ENCODE results near the gene FAHD1. TPM values are rescaled to one million over a fixed set of nuclear protein-coding genes. Genes with fewer than 3 reads are reported as not detected.

FAHD1 gene
- total RNA-seq (10 to 100 TPM; 57.5 to 65.8 TPM), polyA plus RNA-seq (ENCODE audit: insufficient read depth, low read depth, low replicate concordance) (20.6 TPM)
- long read RNA-seq, donor 1, transcript FAHD1-203 (1 exons, 1,974 nt): major isoform, 26 of 26 reads
- long read RNA-seq, donor 1, partial matches to known transcripts: 0 of 26 reads
- long read RNA-seq, donor 1, other reads (novel, unspliced or antisense): 0 of 26 reads
- long read RNA-seq, donor 2, transcript FAHD1-203 (1 exons, 1,974 nt): major isoform, 18 of 19 reads
- long read RNA-seq, donor 2, partial matches to known transcripts: 0 of 19 reads
- long read RNA-seq, donor 2, other reads (novel, unspliced or antisense): 0 of 19 reads

DNA sequence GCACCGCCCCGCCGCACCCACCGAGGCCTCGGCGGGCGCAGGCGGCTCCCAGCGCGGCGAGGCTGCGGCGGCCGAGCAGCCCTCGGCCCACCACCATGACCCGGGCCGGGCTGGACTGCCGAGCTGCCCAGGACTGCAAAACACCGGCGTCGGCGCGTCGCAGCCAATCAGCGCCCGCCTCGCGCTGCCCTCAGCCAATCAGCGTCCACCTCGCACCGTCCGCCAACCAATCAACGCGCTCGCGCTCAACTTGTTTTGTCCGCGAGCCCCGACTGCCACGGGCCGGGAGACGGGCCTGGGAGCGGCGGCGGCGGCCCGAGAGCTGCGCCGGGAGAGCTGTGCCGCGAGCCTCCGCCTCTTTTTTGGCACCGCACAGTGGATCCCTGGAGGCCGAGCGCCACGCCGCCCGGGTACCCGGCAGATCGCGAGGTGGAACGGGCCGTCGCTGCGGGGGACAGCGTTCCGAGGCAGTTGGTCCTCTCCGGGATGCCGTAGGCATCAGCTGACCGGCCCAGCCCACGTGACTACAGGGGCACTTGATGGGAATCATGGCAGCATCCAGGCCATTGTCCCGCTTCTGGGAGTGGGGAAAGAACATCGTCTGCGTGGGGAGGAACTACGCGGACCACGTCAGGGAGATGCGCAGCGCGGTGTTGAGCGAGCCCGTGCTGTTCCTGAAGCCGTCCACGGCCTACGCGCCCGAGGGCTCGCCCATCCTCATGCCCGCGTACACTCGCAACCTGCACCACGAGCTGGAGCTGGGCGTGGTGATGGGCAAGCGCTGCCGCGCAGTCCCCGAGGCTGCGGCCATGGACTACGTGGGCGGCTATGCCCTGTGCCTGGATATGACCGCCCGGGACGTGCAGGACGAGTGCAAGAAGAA, at the start of gene FAHD1, which contains the start of gene HAGH:
FAHD1 (plus strand) TSS at position 516 of the 883 bp plus-strand sequence; CDS start at position 549, 33 bp downstream.
HAGH (minus strand) TSS at position 135 of the 883 bp plus-strand sequence; CDS start at position 97, 38 bp downstream.
- H3K9me3 ChIP-seq: no peaks in the 10 kb centered on the region
- H3K27me3 ChIP-seq: no peaks in the 10 kb centered on the region
- peaks cover 33% of the 10 kb centered on the region for H3K4me1 ChIP-seq
- peak within 1 kb of the TSS; percentile 75 to 85 for H3K27ac ChIP-seq
- H3K36me3 ChIP-seq (ENCODE audit: low read depth, missing control alignments): no peaks in the 10 kb centered on the region
- intact Hi-C loops (cut with DNase I; ENCODE audit: low total_unique reads): no loop called here
- TF ChIP-seq, protein P1, sequence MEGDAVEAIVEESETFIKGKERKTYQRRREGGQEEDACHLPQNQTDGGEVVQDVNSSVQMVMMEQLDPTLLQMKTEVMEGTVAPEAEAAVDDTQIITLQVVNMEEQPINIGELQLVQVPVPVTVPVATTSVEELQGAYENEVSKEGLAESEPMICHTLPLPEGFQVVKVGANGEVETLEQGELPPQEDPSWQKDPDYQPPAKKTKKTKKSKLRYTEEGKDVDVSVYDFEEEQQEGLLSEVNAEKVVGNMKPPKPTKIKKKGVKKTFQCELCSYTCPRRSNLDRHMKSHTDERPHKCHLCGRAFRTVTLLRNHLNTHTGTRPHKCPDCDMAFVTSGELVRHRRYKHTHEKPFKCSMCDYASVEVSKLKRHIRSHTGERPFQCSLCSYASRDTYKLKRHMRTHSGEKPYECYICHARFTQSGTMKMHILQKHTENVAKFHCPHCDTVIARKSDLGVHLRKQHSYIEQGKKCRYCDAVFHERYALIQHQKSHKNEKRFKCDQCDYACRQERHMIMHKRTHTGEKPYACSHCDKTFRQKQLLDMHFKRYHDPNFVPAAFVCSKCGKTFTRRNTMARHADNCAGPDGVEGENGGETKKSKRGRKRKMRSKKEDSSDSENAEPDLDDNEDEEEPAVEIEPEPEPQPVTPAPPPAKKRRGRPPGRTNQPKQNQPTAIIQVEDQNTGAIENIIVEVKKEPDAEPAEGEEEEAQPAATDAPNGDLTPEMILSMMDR (IDR thresholded peaks at IDR 0.05): peak in 1 of 3 experiments; percentile 4
- no peak for TF ChIP-seq POLR2A (IDR thresholded peaks at IDR 0.05)
- DNase-seq: peak; percentile 96
- 1% methylated on average over 70 of the region's 104 CpGs; no CpG with 5 or more reads in 1 of the 2 donors for WGBS, 2 donors
- H3K4me3 ChIP-seq: peak within 1 kb of the TSS; percentile 82 to 89

DNA sequence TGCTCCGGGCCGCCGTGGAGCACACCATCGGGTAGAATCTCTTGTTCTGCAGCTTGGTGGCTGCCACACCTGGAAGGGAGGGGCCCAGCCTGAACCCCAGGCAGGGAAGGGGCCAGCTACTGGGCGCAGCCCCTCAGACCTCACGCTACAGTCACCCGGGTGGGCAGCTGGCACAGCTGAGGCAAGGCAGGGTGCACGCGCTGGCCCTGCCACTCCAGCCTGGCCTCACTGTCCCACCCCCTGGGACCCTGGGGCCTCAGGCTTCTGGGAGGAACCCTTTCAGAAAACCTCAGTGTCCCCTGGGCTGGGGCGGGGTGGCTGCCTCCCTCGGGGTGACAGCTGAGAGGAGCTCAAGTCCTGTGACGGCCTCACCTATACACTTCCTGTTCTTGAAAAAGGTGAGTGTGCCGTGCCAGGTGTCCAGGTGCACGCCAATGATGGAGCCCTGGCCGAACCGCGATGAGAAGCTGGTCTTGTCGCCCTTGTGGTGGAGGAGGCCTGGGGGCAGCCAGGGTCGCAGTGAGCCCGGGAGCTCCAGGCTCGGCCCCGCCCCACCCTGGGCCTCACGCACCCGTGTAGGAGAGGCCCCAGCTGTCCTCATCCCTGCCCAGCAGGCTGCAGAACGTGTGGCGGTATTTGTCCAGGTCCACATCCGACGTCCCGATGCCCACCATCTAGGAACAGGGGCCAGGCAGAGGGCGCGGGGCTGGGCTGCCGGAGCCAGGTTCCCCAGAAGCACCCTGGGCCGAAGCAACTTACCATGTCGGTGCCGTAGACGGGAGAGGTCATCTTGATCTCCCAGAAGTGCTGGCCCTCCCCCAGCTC, 49.4 kb upstream of the FAHD1 start:
- Histone ChIP-seq H3K27me3 (no peaks in the 10 kb centered on the region), H3K4me1 (peaks cover 16% of the 10 kb centered on the region), H3K36me3 (ENCODE audit: low read depth, missing control alignments) (no peaks in the 10 kb centered on the region), H3K27ac (no peak overlapping the region), H3K4me3 (no peak overlapping the region), H3K9me3 (no peaks in the 10 kb centered on the region)
- DNase-seq: no peak
- intact Hi-C loops (cut with DNase I; ENCODE audit: low total_unique reads): no loop called here
- no peak for TF ChIP-seq POLR2A (IDR thresholded peaks at IDR 0.05)
- TF ChIP-seq, protein P1 (IDR thresholded peaks at IDR 0.05): no peak
- WGBS, 2 donors: 65 to 79% methylated on average over 4 to 32 of the region's 36 CpGs

DNA sequence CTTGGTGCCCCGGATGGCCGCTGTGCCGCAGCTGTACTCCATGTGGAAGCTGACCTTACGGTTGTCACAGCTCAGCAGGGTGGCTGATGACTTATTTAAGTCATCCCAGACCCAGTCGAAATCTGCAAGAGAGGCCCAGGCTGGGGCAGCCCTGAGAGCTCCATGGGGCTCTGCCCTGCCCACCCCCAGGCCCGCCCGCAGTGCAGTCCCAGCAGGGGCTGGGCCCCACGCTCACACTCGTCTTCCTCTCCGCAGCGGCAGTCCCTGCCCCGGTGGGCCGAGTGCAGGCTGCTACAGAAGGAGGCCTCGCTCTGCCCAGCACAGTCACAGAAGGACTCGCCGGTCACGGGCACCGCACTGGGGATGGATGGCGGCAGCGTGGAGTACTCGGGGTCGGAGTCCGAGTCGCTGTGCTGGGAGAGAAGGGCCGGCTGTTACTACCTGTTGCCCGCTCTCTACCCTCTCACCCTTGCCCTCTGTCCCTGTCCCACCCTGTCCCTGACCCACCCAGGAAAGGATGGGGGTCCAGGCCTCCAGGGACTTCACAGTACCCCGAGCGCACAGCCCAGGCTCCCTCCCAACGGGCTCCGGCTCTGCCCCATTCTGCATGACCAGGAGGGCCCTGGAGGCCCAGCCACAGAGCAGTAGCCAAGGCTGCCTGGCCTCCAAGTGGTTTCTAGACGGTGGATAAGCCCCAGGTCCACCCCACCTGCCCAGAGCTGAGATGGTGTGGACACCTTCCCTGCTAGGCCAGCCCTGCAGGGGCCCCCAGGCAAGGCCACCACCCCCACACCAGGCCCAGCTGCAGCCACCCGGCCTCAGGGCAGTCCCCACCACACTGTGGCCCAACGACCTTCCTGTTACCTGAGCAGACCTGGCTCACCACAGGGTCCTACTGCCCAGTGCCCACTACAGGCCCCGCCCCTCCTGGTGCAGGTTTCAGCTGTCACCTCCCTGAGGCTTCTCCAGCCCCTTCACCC, 48.5 kb upstream of the FAHD1 start:
- intact Hi-C loops (cut with DNase I; ENCODE audit: low total_unique reads): no loop called here
- WGBS, 2 donors: 88 to 90% methylated on average over 13 to 34 of the region's 34 CpGs

More for the DNA sequence above, 48.5 kb upstream of the FAHD1 start:
- peaks cover 16% of the 10 kb centered on the region for H3K4me1 ChIP-seq
- no peak overlapping the region for H3K27ac ChIP-seq
- H3K27me3 ChIP-seq: no peaks in the 10 kb centered on the region
- DNase-seq: no peak
- H3K36me3 ChIP-seq (ENCODE audit: low read depth, missing control alignments): no peaks in the 10 kb centered on the region
- H3K9me3 ChIP-seq: no peaks in the 10 kb centered on the region
- H3K4me3 ChIP-seq: no peak overlapping the region
- TF ChIP-seq POLR2A (IDR thresholded peaks at IDR 0.05): no peak
- TF ChIP-seq, protein P1 (IDR thresholded peaks at IDR 0.05): no peak
